ENCODE measurements around the gene CPZ. TPM values are rescaled to one million over a fixed set of nuclear protein-coding genes. Genes with fewer than 3 reads are reported as not detected.

CPZ gene
- total and polyA plus RNA-seq, 2 of the 4 experiments (the other 2 are of a cell fraction): 0.90 to 10.3 TPM

DNA sequence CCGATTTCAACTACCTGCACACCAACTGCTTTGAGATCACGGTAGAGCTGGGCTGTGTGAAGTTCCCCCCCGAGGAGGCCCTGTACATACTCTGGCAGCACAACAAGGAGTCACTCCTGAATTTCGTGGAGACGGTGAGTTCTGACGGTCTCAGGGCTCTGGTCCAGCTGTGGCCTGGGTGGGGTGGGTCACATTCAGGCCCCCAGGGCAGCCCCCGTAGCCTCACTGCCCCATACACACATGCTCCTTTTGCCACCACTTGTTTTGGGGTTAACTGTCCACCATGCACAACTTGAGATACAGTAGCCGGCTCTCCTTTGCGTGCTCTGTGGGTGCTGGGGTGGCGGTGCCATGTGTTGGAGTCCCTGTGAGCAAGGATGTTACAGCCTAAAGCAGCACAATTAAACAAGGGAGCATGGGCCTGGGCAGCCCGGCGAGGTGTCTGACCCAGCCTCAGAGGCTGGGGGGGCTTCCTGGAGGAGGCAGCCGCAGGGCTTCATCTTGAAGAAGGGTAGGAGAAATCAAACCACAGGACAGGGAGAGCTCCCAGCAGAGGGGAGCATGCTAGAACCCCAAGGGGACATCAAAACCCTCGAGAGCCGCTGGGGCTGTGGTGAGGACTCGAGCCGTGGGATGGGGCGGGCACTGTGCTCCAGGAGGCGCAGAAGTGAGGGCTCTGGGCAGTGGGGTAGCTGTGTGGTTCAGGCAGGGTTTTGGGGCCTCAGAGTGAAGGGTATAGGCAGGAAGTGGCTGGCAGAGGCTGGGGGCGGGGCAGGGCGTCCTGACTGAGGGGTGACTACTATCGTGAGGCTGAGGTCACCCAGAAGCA lies 22.0 kb downstream of the CPZ start:
- dilution Hi-C loops (cut with HindIII; ENCODE audit: low sequenced_read_pairs, unreplicated experiment): no loop called here
- peaks cover 54% of the 10 kb centered on the region; the same call in 1 of the 2 replicates for H3K36me3 ChIP-seq (ENCODE audit: control insufficient read depth, insufficient read depth, low read length)
- no peak overlapping the region for H2BK20ac ChIP-seq (ENCODE audit: low read depth, low read length)

More for the DNA sequence above, 22.0 kb downstream of the CPZ start:
- Histone ChIP-seq H3K27me3 (ENCODE audit: control insufficient read depth, insufficient read depth, low read length) (no peaks in the 10 kb centered on the region; the same call in 1 of the 2 replicates), H3K14ac (replicated peaks; ENCODE audit: low read depth, low read length) (no peak overlapping the region), H4K5ac (ENCODE audit: low read depth, low read length) (no peak overlapping the region), H3K18ac (ENCODE audit: low read depth, low read length) (no peak overlapping the region), H4K20me1 (ENCODE audit: insufficient read depth, low read length) (no peaks in the 10 kb centered on the region), H3K4me2 (ENCODE audit: low read depth, low read length) (no peak overlapping the region), H3K9ac (ENCODE audit: low read depth, low read length) (no peak overlapping the region), H3K4me1 (ENCODE audit: control insufficient read depth, insufficient read depth, low read length) (no peaks in the 10 kb centered on the region), H3K23ac (ENCODE audit: low read depth, low read length) (no peak overlapping the region), H2AK5ac (ENCODE audit: low read depth, low read length) (no peak overlapping the region), H2AFZ (replicated peaks; ENCODE audit: low read length, poor library complexity) (no peak overlapping the region), H3K9me1 (ENCODE audit: insufficient read depth, low read length) (no peaks in the 10 kb centered on the region), H3K4ac (ENCODE audit: low read depth, low read length) (no peak overlapping the region), H2BK5ac (ENCODE audit: low read depth, low read length, poor library complexity, severe bottlenecking) (no peak overlapping the region), H2AK9ac (replicated peaks; ENCODE audit: low read depth, low read length, poor library complexity) (no peak overlapping the region), H3K9me3 (ENCODE audit: control insufficient read depth, insufficient read depth, low read length) (no peaks in the 10 kb centered on the region), H2BK120ac (ENCODE audit: low read depth, low read length) (no peak overlapping the region), H3K56ac (ENCODE audit: extremely low read depth, insufficient read depth, low read length) (no peak overlapping the region), H2BK15ac (ENCODE audit: low read depth, low read length) (no peak overlapping the region), H3K79me1 (ENCODE audit: low read depth in 1 of 2, low read length in 2 of 2) (no peaks in the 10 kb centered on the region), H3K4me3 (ENCODE audit: insufficient read depth, low read depth, low read length) (no peak overlapping the region), H4K91ac (ENCODE audit: insufficient read depth, low read depth, low read length) (no peak overlapping the region), H4K8ac (ENCODE audit: low read depth in 2 of 2, low read length in 2 of 2) (no peak overlapping the region), H3K27ac (ENCODE audit: insufficient read depth, low read length) (no peak overlapping the region)
- CTCF ChIA-PET: no interaction called here
- POLR2A ChIA-PET (ENCODE audit: unreplicated experiment): no interaction called here
- no peak for ATAC-seq (ENCODE audit: low read depth)
- in situ Hi-C loops (cut with MboI; ENCODE audit: low sequenced_read_pairs) (loop anchor here (25.0 kb wide), 1 partner anchor 402 kb away; no protein-coding TSS in a partner anchor), intact Hi-C loops (cut with micrococcal nuclease) (no loop called here)
- 76% methylated on average over 4 of the region's 22 CpGs; no CpG with 5 or more reads in 1 of the 2 experiments for WGBS, 2 experiments (ENCODE audit: extremely low coverage in 2 of 2, insufficient read length in 1 of 2)
- no TSS peak for BruUV-seq (replicated peaks)
- TF ChIP-seq MAFK (IDR thresholded peaks at IDR 0.05; ENCODE audit: low read depth, low read length): no peak
- DNase-seq: no peak
